Loucy (cell line): ENCODE measurements around the gene GNPAT.

Source experiments
- EZH2phosphoT487 ChIP-seq: fragments of 200-600 bp; IDR thresholded peaks from 2 replicates; pipeline ENCODE4 v1.6.1; 2018; ENCODE audit warnings: antibody characterized with exemption, mild to moderate bottlenecking, moderate library complexity, borderline replicate concordance
- TF ChIP-seq, protein P1 (sequence below): fragments of 200-600 bp; sonication (generic); conservative IDR thresholded peaks from 2 replicates; pipeline ENCODE4 v1.5.1; 2014; ENCODE audit warnings: mild to moderate bottlenecking, antibody characterized with exemption, low read length

DNA sequence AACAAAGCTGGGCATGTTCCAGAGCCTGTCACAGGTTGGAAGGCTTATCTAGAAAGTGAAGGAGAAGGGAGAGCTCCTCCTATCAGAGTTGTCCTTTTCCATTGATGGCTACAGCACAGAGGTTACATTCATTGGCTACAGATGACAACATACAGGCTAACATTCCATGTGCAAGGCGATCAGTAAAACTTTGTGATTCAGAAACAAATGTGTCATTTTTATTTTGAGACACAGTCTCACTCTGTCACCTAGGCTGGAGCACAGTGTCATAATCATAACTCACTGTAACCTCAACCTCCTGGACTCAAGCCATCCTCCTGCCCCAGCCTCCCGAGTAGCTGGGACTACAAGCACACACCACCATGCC is 46.6 kb upstream of the GNPAT start:
- TF ChIP-seq, protein P1, sequence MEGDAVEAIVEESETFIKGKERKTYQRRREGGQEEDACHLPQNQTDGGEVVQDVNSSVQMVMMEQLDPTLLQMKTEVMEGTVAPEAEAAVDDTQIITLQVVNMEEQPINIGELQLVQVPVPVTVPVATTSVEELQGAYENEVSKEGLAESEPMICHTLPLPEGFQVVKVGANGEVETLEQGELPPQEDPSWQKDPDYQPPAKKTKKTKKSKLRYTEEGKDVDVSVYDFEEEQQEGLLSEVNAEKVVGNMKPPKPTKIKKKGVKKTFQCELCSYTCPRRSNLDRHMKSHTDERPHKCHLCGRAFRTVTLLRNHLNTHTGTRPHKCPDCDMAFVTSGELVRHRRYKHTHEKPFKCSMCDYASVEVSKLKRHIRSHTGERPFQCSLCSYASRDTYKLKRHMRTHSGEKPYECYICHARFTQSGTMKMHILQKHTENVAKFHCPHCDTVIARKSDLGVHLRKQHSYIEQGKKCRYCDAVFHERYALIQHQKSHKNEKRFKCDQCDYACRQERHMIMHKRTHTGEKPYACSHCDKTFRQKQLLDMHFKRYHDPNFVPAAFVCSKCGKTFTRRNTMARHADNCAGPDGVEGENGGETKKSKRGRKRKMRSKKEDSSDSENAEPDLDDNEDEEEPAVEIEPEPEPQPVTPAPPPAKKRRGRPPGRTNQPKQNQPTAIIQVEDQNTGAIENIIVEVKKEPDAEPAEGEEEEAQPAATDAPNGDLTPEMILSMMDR, result no peak
- TF ChIP-seq EZH2phosphoT487, result no peak
